GM21717 (cell line): Measurements from ENCODE around the gene NLRP3.
"Not testable (repeated sequence)": the region's sequence is repeated elsewhere in the genome, so short reads cannot be mapped to it uniquely, and the experiment has no call there.

ENCODE experiments used
- ATAC-seq: cut with Tn5 transposase; IDR thresholded peaks from one replicate; pipeline ENCODE4 v1.9.1; 2021; ENCODE audit warnings: mild to moderate bottlenecking, moderate library complexity; ENCODE audit not compliant: unreplicated experiment

Gene NLRP3

DNA sequence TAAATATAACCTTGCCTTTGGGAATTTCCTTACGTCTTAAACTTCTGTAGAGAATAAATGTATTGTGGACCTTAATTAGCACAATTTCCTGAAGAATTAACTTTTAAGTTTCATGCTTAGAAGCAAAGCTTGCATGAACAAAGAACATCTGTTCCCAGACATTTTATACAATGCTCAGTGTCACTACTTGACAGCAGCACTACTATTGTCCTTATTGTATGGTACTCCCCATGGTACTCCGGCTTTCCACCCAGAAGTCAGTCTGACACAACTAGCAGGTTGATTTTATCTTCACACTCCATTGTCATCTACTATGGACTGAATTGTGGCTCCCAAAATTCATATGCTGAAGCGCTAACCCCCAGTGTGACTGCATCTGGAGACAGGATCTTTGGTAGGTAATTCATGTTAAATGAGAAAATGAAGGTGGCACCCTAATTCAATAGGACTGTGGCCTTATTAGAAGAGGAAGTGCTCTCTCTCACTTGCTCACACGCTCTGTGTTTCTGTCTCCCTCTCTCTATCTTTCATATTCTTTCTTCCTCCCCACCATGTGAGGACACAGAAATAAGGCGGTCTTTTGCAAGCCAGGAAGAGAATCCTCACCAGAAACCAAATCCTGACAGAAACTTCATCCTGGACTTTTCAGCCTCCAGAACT lies 52.6 kb downstream of the NLRP3 start:
- no peak for ATAC-seq

GRCh38 chr1:247469141-247469535 lies 53.2 kb downstream of the NLRP3 start:
- ATAC-seq = no peak

GRCh38 chr1:247470942-247471429 lies 55.0 kb downstream of the NLRP3 start:
- not testable (repeated sequence) for ATAC-seq

DNA sequence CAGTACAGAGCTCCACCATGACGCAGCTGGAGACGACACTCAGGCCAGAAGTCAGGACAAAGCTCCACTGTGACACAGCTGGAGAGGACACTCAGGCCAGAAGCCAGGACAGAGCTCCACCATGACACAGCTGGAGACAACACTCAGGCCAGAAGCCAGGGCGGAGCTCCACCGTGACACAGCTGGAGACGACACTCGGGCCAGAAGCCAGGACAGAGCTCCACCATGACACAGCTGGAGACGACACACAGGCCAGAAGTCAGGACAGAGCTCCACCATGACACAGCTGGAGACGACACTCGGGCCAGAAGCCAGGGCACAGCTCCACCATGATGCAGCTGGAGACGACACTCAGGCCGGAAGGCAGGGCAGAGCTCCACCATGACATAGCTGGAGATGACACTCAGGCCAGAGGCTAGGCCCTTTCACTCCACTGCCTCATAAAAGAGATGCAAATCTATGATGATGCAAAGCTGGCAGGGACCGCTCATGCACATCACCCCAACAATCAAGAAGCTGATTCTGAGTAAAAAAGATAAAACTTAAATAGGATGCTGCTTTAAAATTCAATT lies 55.6 kb downstream of the NLRP3 start:
- no peak for ATAC-seq

DNA sequence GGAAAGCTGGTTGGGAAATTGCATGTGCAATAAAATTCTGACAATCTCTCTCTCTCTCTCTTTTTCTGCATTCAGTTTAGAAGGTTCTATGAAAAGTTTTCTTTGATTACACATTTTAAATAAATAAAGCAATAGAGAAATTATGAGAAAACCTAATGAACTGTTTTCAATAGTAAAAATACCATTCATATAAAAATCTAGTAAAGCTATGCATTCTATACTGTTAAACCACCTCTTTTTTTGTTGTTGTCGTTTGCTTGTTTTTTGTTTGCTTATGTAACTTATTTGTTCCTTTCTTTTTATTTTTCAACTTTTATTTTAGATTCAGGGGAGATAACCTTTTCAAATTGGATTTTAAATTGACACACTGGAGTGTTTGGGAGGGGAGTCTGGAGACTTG lies 56.1 kb downstream of the NLRP3 start:
- ATAC-seq = no peak

DNA sequence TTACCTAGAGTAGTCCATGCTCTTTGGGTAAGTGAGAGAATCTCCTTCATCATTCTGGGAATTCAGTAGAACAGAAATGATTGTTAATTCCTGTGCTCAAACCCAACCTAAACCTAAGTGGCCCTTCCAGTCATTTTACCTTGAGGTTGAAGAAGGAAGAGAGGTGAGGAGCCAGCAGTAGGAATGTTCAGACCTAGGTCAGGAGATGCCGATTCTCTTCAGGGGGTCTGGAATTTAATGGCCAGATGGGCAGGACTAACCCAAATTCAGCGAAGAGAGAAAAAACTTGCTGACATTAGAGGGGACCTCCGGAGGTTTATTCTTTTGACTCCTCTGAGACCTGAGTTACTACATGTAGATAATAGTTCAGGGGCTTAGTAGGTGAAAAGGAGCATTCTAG lies 58.4 kb downstream of the NLRP3 start:
- no peak for ATAC-seq

DNA sequence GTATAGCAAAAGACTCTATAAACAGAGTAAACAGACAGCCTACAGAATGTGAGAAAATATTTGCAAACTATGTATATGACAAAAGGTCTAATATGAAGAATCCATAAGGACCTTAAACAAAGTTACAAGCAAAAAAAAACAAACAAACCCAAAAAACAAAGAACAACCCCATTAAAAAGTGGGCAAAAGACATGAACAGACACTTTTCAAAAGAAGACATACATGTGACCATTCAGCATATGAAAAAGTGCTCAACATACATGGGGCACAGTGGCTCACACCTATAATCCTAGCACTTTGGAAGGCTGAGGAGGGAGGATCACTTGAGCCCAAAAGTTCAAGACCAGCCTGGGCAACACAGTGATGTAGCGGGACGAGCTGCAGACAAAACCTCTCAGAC lies 59.8 kb downstream of the NLRP3 start:
- no peak for ATAC-seq

DNA sequence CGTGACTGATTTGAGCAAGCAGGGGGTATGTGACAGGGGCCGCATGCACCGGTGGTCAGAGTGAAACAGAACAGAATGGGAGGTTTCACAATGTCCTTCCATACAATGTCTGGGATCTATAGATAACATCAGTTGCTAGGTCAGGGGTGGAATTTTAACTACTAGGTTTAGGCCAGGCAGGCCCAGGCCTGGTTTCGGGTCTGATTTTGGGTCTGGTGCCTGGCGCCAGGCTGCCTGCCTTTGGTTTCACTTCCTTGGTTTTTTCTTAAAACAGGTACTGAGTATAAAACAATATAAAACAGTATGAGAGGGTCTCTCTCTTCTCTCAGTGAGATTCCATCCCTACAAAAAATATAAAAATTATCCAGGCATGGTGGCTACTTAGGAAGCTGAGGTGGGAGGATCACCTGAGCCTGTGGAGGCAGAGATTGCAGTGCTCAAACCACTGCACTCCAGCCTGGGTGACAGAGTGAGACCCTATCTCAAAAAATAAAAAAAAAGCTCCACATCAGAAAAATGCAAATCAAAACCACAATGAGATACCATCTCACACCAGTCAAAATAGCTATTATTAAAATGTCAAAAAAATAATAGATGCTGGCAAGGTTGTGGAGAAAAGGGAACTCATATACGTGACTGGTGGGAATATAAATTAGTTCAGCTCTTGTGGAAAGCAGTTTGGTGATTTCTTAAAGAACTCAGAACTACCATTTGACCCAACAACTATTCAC lies 60.5 kb downstream of the NLRP3 start:
- ATAC-seq = not testable (repeated sequence)

DNA sequence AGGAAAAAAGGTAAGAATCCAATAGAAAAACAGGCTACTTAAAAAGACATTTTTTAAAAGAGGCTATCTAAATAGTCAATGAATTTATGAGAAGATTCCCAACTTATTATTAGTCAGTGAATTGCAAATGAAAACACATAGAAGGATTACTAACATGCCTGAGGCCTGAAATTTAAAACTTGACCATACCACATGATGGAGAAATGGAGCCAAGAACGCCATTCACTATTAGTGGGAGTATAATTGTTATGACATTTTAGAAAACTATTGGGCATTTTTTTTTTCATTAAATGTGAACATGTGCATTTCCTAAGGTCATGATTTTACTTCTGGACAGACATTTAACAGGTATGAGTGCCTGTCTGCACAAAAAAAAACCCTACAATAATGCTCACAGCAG lies 66.8 kb downstream of the NLRP3 start:
- no peak for ATAC-seq

GRCh38 chr1:247487057-247487456 lies 71.1 kb downstream of the NLRP3 start:
- peak; percentile 67 for ATAC-seq

DNA sequence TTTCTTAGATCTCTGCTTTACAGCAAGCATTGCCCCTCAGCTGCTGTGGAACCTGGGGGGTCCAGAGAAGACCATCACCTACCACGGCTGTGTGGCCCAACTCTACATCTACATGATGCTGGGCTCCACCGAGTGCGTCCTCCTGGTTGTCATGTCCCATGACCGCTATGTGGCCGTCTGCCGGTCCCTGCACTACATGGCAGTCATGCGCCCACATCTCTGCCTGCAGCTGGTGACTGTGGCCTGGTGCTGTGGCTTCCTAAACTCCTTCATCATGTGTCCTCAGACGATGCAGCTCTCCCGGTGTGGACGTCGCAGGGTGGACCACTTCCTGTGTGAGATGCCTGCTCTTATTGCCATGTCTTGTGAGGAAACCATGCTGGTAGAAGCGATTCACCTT lies 75.4 kb downstream of the NLRP3 start:
- ATAC-seq = no peak

DNA sequence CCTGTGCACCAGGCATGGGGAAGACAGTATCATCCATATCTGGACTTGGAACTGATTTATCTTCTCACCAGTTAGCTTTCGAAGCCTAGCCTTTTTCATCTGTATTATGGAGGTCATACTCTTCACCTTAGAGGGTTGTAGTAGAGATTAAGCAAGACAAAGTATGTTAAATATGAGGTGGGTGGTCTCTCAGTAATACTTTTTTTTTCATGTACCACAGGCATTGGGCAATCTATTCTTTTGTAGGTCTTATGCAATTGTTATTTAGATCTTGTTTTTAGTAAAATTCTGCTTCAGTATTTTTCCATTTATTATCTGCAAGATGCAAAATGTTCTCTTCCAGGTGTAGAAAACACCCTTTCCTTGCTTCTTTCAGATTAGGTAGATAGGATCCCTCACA lies 77.1 kb downstream of the NLRP3 start:
- ATAC-seq = no peak

DNA sequence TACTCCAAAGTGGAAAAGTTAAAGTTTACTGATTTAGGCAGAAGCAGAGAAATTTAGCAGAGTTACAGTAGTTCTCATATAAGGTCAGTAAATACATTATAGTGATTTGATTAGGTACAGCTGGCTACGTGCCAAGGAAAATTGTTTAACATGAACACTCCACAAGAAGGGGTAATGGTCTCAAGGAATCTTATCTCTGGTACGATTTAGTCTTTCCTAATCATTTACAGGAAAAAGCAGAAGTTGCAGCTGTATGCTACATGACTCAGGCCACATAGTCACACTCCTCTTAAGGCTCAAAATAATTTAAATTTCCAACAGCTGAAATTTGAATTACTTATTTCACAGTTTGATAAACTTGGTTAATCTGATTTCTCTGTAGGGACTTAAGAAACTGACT lies 78.8 kb downstream of the NLRP3 start:
- ATAC-seq = no peak

GRCh38 chr1:247496581-247497285 lies 80.8 kb downstream of the NLRP3 start:
- no peak for ATAC-seq
